GM23338 (cell line): ENCODE results near the gene IFIT1B.

ENCODE experiments used
- CREB1 ChIP-seq: fragments of 250-450 bp; sonication (Bioruptor Pico); IDR thresholded peaks from 2 replicates; pipeline ENCODE4 v1.5.0; 2020; ENCODE audit warnings: low read depth, mild to moderate bottlenecking, moderate library complexity
- EZH2 ChIP-seq: fragments of 200-600 bp; sonication (generic); IDR thresholded peaks from one replicate; pipeline ENCODE4 v1.8.0; 2017; ENCODE audit warnings: antibody characterized with exemption, mild to moderate bottlenecking, low read depth; ENCODE audit not compliant: unreplicated experiment
- EZH2phosphoT487 ChIP-seq: fragments of 200-600 bp; sonication (generic); IDR thresholded peaks from one replicate; pipeline ENCODE4 v1.8.1; 2018; ENCODE audit warnings: antibody characterized with exemption; ENCODE audit not compliant: unreplicated experiment
- JUNB ChIP-seq: IDR thresholded peaks from one replicate; pipeline ENCODE4 v1.6.1; 2016; ENCODE audit warnings: antibody characterized with exemption; ENCODE audit not compliant: unreplicated experiment
- NANOG ChIP-seq: IDR thresholded peaks from 2 replicates; pipeline ENCODE4 v1.6.1; 2016; ENCODE audit warnings: antibody characterized with exemption, borderline replicate concordance
- POLR2AphosphoS5 ChIP-seq: IDR thresholded peaks from 2 replicates; pipeline ENCODE4 v1.6.1; 2016; ENCODE audit warnings: antibody characterized with exemption, low read depth
- STAT1 ChIP-seq: IDR thresholded peaks from one replicate; pipeline ENCODE4 v1.6.1; 2016; ENCODE audit warnings: antibody characterized with exemption; ENCODE audit not compliant: unreplicated experiment
- ZNF114 ChIP-seq: fragments of 250-450 bp; sonication (Bioruptor Pico); IDR thresholded peaks from 2 replicates; pipeline ENCODE4 v1.5.0; 2020; ENCODE audit warnings: mild to moderate bottlenecking, moderate library complexity
- ZNF331 ChIP-seq: fragments of 250-450 bp; sonication (Bioruptor Pico); IDR thresholded peaks from 2 replicates; pipeline ENCODE4 v1.5.0; 2020; ENCODE audit warnings: low read depth, mild to moderate bottlenecking, moderate library complexity
- TF ChIP-seq, protein P1 (sequence below), 2 experiments: fragments of 200-600 bp in 1 of 2; sonication (generic) in 1 of 2; conservative IDR thresholded peaks; 2 replicates each; pipeline versions ENCODE4 v1.5.1 to v1.6.1; 2016 to 2017; ENCODE audit warnings: antibody characterized with exemption in 2 of 2, low read depth in 2 of 2, mild to moderate bottlenecking in 2 of 2, moderate library complexity in 1 of 2
- TF ChIP-seq, protein P2 (sequence below): IDR thresholded peaks from one replicate; pipeline ENCODE4 v1.6.1; 2018; ENCODE audit warnings: antibody characterized with exemption; ENCODE audit not compliant: unreplicated experiment
- TF ChIP-seq, protein P3 (sequence below): IDR thresholded peaks from 2 replicates; pipeline ENCODE4 v1.6.1; 2016; ENCODE audit warnings: antibody characterized with exemption

DNA sequence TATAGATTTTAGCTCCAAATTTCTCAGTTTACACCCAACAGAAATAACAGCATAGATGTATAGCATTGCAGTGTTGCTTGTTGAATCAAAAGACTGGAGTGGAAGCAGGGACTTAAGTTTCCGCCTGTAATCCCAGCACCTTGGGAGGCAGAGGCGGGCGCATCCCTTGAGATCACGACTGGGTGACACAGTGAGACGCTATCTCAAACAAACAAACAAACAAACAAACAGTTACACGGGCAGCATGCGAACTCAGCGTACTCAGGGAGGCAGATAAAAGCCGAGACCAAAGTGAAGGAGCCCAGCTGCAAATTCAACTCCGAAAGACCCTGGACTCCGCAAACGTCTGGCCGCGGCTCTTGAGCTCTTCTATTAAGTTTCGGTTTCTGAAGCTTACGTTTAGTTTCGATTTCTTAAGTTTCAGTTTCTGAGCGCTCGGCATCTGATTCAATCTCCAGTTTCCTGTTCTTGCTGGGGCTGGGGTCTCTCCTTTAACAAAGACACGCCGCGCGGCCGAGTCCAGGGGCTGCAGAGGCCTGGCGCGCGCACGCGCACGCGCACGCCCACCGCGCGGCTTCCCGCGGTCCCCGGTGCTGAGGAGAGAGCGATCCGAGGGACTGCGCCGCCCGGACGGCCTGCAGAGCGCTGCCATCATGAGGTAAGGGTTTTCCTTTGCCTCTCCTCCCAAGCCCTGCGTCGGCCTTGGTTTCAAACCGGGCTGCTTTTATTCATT, 36.5 kb downstream of the IFIT1B start, which contains the start of gene IFIT5:
- TF ChIP-seq, protein P1, sequence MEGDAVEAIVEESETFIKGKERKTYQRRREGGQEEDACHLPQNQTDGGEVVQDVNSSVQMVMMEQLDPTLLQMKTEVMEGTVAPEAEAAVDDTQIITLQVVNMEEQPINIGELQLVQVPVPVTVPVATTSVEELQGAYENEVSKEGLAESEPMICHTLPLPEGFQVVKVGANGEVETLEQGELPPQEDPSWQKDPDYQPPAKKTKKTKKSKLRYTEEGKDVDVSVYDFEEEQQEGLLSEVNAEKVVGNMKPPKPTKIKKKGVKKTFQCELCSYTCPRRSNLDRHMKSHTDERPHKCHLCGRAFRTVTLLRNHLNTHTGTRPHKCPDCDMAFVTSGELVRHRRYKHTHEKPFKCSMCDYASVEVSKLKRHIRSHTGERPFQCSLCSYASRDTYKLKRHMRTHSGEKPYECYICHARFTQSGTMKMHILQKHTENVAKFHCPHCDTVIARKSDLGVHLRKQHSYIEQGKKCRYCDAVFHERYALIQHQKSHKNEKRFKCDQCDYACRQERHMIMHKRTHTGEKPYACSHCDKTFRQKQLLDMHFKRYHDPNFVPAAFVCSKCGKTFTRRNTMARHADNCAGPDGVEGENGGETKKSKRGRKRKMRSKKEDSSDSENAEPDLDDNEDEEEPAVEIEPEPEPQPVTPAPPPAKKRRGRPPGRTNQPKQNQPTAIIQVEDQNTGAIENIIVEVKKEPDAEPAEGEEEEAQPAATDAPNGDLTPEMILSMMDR (conservative IDR thresholded peaks at IDR 0.05; ENCODE audit: low read depth in 2 of 2), result peak in 1 of 2 experiments; percentile 15; a peak in 1 of 4 replicates
- TF ChIP-seq POLR2AphosphoS5, result peak; percentile 58
- no peak for TF ChIP-seq JUNB
- no peak for TF ChIP-seq EZH2
- TF ChIP-seq, protein P2, sequence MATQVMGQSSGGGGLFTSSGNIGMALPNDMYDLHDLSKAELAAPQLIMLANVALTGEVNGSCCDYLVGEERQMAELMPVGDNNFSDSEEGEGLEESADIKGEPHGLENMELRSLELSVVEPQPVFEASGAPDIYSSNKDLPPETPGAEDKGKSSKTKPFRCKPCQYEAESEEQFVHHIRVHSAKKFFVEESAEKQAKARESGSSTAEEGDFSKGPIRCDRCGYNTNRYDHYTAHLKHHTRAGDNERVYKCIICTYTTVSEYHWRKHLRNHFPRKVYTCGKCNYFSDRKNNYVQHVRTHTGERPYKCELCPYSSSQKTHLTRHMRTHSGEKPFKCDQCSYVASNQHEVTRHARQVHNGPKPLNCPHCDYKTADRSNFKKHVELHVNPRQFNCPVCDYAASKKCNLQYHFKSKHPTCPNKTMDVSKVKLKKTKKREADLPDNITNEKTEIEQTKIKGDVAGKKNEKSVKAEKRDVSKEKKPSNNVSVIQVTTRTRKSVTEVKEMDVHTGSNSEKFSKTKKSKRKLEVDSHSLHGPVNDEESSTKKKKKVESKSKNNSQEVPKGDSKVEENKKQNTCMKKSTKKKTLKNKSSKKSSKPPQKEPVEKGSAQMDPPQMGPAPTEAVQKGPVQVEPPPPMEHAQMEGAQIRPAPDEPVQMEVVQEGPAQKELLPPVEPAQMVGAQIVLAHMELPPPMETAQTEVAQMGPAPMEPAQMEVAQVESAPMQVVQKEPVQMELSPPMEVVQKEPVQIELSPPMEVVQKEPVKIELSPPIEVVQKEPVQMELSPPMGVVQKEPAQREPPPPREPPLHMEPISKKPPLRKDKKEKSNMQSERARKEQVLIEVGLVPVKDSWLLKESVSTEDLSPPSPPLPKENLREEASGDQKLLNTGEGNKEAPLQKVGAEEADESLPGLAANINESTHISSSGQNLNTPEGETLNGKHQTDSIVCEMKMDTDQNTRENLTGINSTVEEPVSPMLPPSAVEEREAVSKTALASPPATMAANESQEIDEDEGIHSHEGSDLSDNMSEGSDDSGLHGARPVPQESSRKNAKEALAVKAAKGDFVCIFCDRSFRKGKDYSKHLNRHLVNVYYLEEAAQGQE, result no peak
- no peak for TF ChIP-seq ZNF114 (CRISPR knock-in tag)
- TF ChIP-seq EZH2phosphoT487, result no peak
- TF ChIP-seq CREB1 (CRISPR knock-in tag), result no peak
- no peak for TF ChIP-seq ZNF331 (CRISPR knock-in tag)
- TF ChIP-seq, protein P3, sequence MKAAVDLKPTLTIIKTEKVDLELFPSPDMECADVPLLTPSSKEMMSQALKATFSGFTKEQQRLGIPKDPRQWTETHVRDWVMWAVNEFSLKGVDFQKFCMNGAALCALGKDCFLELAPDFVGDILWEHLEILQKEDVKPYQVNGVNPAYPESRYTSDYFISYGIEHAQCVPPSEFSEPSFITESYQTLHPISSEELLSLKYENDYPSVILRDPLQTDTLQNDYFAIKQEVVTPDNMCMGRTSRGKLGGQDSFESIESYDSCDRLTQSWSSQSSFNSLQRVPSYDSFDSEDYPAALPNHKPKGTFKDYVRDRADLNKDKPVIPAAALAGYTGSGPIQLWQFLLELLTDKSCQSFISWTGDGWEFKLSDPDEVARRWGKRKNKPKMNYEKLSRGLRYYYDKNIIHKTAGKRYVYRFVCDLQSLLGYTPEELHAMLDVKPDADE, result no peak
- no peak for TF ChIP-seq NANOG
- no peak for TF ChIP-seq STAT1
